Measurements from ENCODE around the gene ZXDC.

The ZXDC gene

DNA sequence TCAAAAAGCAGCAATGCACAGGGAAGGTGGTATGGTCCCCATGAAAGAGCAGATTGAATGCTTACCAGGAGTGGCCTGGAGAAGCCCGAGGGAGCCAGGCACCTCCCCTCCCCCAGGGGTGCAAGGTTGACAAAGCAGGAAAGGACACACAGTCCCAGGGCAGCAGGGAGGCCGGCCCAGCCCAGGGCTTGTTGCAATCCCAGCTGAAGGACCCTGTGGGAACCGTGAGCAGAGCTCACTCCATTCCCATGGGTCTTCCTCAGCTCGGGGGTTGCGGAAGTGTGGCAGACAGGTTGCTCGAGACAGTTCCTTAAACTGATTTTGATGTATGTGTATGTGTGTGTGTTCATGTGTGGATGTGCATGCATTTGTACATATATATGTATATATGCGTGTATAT, 26.0 kb upstream of the ZXDC start:
- no peaks in the 10 kb centered on the region for H3K27me3 ChIP-seq (ENCODE audit: insufficient read depth, poor library complexity, severe bottlenecking)
- H3K4me3 ChIP-seq (replicated peaks; ENCODE audit: insufficient read depth, low read length), result no peak overlapping the region
- no peak for DNase-seq (ENCODE audit: low read depth in 1 of 2, low spot score in 1 of 2)
- peak; percentile 18; the same call in 1 of the 2 replicates for TF ChIP-seq SPI1 (IDR thresholded peaks at IDR 0.05; ENCODE audit: borderline replicate concordance, low read depth)
- no peak for TF ChIP-seq POLR2AphosphoS5 (IDR thresholded peaks at IDR 0.05; ENCODE audit: low read depth)
- H3K27ac ChIP-seq (replicated peaks), result no peak overlapping the region

DNA sequence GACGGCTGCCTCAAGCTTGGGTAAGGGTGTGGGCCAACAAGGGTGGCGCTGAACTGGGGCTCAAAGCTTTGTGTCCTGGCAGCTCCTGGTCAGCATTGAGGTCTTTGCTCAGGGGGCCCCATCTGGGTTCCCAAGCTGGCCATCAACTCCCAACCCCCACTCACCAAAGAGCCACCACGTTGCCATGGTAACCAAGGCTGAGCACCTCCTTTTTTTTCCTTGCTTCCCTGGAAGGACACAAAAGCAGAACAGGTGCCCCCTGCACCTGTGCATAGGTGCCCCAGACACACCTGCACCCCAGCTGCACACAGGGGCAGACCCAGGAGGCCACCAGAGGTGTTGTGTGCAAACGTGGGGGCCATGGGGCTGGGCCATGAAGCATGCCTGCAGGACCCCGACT, 25.4 kb upstream of the ZXDC start:
- no peak for DNase-seq (ENCODE audit: low read depth in 1 of 2, low spot score in 1 of 2)
- no peak overlapping the region for H3K27ac ChIP-seq (replicated peaks)
- H3K27me3 ChIP-seq (ENCODE audit: insufficient read depth, poor library complexity, severe bottlenecking), result no peaks in the 10 kb centered on the region
- TF ChIP-seq SPI1 (IDR thresholded peaks at IDR 0.05; ENCODE audit: borderline replicate concordance, low read depth), result no peak
- no peak for TF ChIP-seq GABPA (IDR thresholded peaks at IDR 0.05; ENCODE audit: low read depth)
- TF ChIP-seq, protein P1, sequence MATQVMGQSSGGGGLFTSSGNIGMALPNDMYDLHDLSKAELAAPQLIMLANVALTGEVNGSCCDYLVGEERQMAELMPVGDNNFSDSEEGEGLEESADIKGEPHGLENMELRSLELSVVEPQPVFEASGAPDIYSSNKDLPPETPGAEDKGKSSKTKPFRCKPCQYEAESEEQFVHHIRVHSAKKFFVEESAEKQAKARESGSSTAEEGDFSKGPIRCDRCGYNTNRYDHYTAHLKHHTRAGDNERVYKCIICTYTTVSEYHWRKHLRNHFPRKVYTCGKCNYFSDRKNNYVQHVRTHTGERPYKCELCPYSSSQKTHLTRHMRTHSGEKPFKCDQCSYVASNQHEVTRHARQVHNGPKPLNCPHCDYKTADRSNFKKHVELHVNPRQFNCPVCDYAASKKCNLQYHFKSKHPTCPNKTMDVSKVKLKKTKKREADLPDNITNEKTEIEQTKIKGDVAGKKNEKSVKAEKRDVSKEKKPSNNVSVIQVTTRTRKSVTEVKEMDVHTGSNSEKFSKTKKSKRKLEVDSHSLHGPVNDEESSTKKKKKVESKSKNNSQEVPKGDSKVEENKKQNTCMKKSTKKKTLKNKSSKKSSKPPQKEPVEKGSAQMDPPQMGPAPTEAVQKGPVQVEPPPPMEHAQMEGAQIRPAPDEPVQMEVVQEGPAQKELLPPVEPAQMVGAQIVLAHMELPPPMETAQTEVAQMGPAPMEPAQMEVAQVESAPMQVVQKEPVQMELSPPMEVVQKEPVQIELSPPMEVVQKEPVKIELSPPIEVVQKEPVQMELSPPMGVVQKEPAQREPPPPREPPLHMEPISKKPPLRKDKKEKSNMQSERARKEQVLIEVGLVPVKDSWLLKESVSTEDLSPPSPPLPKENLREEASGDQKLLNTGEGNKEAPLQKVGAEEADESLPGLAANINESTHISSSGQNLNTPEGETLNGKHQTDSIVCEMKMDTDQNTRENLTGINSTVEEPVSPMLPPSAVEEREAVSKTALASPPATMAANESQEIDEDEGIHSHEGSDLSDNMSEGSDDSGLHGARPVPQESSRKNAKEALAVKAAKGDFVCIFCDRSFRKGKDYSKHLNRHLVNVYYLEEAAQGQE (IDR thresholded peaks at IDR 0.05; ENCODE audit: insufficient replicate concordance, low read depth), result no peak
- TF ChIP-seq, protein P2, sequence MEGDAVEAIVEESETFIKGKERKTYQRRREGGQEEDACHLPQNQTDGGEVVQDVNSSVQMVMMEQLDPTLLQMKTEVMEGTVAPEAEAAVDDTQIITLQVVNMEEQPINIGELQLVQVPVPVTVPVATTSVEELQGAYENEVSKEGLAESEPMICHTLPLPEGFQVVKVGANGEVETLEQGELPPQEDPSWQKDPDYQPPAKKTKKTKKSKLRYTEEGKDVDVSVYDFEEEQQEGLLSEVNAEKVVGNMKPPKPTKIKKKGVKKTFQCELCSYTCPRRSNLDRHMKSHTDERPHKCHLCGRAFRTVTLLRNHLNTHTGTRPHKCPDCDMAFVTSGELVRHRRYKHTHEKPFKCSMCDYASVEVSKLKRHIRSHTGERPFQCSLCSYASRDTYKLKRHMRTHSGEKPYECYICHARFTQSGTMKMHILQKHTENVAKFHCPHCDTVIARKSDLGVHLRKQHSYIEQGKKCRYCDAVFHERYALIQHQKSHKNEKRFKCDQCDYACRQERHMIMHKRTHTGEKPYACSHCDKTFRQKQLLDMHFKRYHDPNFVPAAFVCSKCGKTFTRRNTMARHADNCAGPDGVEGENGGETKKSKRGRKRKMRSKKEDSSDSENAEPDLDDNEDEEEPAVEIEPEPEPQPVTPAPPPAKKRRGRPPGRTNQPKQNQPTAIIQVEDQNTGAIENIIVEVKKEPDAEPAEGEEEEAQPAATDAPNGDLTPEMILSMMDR (IDR thresholded peaks at IDR 0.05; ENCODE audit: insufficient read depth, low read length), result no peak
- TF ChIP-seq POLR2AphosphoS5 (IDR thresholded peaks at IDR 0.05; ENCODE audit: low read depth), result no peak
- H3K4me3 ChIP-seq (replicated peaks; ENCODE audit: insufficient read depth, low read length), result no peak overlapping the region

DNA sequence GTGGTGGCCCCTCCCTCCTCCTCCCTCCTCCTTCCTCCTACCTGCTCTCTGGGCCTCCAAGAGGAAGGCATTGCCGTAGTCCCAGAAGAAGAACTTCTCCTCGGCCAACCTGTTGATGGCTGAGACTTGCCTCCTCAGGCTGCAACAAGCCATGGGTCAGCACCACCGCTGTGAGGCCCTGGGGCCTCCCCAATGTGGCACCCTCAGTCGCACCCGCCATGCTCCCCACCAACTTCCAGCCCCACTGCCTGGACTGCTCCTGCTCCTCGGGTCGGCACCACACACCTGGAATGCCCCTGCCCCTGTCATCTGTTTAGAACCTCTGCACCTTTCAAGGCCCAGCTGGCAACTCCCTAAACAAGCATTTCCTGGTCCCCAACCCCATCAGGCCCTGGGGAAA, 24.3 kb upstream of the ZXDC start:
- H3K4me3 ChIP-seq (replicated peaks; ENCODE audit: insufficient read depth, low read length), result no peak overlapping the region
- H3K27ac ChIP-seq (replicated peaks), result no peak overlapping the region
- H3K27me3 ChIP-seq (ENCODE audit: insufficient read depth, poor library complexity, severe bottlenecking), result no peaks in the 10 kb centered on the region
- TF ChIP-seq, protein P1 (IDR thresholded peaks at IDR 0.05; ENCODE audit: insufficient replicate concordance, low read depth), result no peak
- no peak for TF ChIP-seq GABPA (IDR thresholded peaks at IDR 0.05; ENCODE audit: low read depth)
- DNase-seq (ENCODE audit: low read depth in 1 of 2, low spot score in 1 of 2), result no peak

DNA sequence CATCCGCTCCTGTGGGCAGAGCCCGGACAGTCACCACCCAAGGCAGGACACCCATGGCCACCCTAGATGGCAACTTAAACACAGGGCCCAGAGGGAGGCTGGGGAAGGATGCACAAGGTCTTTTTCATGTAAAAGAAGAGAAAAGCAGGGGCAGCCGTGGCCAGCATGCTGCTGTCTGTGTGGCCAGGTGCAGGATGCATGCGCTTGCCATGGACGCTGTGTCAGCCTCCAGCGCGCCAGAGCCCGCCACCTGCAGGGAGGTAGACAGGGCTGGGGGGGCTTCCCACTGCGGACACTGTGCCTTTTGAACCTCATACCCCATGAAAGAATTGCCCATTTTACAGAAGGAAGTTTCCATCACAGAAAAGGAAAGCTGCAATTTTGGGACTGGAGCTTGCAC, 23.7 kb upstream of the ZXDC start:
- TF ChIP-seq GABPA (IDR thresholded peaks at IDR 0.05; ENCODE audit: low read depth) (no peak), SPI1 (IDR thresholded peaks at IDR 0.05; ENCODE audit: borderline replicate concordance, low read depth) (no peak), POLR2AphosphoS5 (IDR thresholded peaks at IDR 0.05; ENCODE audit: low read depth) (no peak)
- TF ChIP-seq, protein P2 (IDR thresholded peaks at IDR 0.05; ENCODE audit: insufficient read depth, low read length), result no peak
- TF ChIP-seq, protein P1 (IDR thresholded peaks at IDR 0.05; ENCODE audit: insufficient replicate concordance, low read depth), result no peak
- Histone ChIP-seq H3K4me3 (replicated peaks; ENCODE audit: insufficient read depth, low read length) (no peak overlapping the region), H3K27me3 (ENCODE audit: insufficient read depth, poor library complexity, severe bottlenecking) (no peaks in the 10 kb centered on the region), H3K27ac (replicated peaks) (no peak overlapping the region)
- DNase-seq (ENCODE audit: low read depth in 1 of 2, low spot score in 1 of 2), result no peak
